HG03460 (cell line): ENCODE results near the gene TRPM8.
"Not testable (repeated sequence)": the region's sequence is repeated elsewhere in the genome, so short reads cannot be mapped to it uniquely, and the experiment has no call there.

Source experiments
- ATAC-seq: cut with Tn5 transposase; IDR thresholded peaks from one replicate; pipeline ENCODE4 v1.9.1; 2021; ENCODE audit not compliant: unreplicated experiment

Gene TRPM8

DNA sequence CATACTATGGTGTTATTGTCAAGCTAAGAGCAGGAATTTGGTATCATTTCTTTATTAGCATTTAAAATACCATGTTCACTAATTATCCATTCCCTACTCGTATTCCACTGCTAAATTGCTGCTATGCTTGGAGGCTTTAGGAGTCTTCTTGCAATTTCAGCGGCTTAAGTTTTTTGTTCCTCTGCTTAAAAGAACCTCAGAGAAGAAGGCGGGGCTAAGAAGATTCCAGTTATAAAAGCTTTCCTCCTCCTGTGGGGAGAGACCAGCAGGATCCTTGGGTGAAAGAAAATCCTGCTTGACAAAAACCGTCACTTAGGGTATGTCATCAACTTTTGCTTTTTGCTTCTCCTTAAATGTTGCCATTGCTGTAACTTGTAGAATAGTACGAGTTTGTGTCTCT is at the start of gene TRPM8:
Gene TRPM8, plus strand, starts transcription at position 258 of the 400 bp plus-strand sequence. CDS start 9,165 bp downstream, outside the sequence.
- ATAC-seq: no peak

DNA sequence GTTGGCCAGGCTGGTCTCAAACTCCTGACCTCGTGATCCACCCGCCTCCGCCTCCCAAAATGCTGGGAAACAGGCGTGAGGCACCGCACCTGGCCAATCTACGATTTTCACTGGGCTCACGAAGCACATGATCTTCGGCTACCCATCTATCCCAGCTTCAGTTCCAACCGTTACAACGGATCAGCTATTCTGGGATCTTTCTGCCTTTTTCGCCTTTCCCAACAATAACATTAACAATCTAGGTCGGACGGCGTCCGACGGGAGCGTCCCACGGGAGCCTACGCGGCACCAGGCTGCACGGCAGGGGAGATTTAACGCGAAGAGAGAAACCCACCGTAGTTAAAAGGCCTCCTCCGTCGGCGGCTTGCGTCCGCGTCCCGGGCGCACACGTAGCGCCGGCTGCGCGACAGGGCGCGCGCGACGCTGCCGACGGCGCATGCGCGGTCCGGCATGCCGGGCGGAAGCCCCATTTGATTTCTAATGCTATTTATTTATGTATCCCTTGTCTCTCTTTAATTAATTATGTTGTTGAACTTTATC is 49.1 kb upstream of the TRPM8 start, which contains the start of gene MSL3B:
Gene MSL3B, minus strand, starts transcription at position 394 of the 540 bp plus-strand sequence.
- peak; percentile 80 for ATAC-seq

GRCh38 chr2:233871432-233871831 is 45.7 kb upstream of the TRPM8 start:
- ATAC-seq: no peak

GRCh38 chr2:233872125-233872524 is 45.0 kb upstream of the TRPM8 start:
- ATAC-seq: not testable (repeated sequence)

DNA sequence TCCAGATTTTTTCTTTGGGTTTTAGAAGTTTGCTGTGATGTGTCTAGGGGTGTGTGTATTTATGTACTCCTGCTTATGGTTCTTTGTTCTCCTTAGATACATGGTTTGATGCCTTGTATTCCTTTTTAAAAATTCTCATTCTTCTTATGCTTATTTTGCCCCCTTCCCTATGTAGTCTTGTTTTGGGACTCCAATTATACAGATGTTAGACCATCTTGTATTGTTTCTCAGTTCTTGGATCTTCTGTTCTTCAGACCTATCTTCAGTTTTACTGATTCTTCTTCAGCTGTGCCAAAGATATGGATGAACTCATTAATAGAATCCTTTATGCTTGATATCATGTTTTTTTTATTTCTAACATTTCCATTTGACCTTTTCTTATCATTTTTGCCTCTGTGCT is 34.8 kb upstream of the TRPM8 start:
- ATAC-seq: no peak

GRCh38 chr2:233892793-233893192 is 24.4 kb upstream of the TRPM8 start:
- no peak for ATAC-seq

DNA sequence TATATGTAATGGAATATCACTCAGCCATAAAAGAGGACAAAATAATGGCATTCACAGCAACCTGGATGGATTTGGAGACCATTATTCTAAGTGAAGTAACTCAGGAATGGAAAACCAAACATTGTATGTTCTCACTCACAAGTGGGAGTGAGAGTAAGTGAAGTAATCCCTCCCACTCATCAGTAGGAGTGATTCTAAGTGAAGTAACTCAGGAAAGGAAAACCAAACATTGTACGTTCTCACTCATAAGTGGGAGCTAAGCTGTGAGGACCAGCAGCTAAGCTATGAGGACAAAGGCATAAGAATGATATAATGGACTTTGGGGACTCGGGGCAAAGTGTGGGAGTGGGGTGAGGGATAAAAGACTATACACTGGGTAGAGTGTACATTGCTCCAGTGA is 20.9 kb upstream of the TRPM8 start:
- ATAC-seq: not testable (repeated sequence)

DNA sequence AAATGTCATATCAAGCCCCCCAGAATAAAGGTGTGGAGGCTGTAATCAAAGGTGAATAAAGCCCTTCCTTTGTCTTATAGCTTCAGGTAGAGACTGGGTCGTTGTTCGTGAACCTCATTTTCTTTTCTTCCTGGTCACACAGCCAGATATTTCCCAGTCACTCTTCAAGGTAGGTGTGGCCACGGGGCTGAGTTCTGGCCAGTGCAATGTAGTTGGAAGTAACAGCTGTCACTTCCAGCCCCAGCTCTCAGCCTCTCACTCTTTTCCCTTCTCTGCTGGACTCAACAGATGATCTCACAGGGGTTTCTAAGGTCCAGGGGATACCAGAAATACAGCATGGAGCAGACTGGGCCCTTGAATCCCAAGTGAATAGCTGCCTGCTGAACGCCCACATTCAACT is 15.8 kb upstream of the TRPM8 start:
- no peak for ATAC-seq

- no peak for ATAC-seq
Observed at GRCh38 chr2:233901884-233902283, 15.3 kb upstream of the TRPM8 start.

GRCh38 chr2:233905945-233906344 is 11.2 kb upstream of the TRPM8 start:
- ATAC-seq: no peak

DNA sequence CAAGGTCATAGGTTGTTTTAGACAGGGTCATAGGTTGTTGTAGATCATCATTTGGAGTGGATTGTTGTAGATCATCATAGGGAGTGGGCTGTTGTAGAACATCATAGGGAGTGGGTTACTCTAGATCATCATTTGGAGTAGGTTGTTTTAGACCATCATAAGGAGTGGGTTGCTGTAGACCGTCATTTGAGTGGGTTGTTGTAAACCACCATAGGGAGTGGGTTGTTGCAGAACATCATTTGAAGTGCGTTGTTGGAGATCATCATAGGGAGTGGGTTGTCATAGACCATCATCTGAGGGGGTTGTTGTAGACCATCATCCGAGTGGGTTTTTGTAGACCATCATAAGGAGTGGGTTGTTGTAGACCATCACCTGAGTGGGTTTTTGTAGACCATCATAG is 9.5 kb upstream of the TRPM8 start:
- no peak for ATAC-seq

DNA sequence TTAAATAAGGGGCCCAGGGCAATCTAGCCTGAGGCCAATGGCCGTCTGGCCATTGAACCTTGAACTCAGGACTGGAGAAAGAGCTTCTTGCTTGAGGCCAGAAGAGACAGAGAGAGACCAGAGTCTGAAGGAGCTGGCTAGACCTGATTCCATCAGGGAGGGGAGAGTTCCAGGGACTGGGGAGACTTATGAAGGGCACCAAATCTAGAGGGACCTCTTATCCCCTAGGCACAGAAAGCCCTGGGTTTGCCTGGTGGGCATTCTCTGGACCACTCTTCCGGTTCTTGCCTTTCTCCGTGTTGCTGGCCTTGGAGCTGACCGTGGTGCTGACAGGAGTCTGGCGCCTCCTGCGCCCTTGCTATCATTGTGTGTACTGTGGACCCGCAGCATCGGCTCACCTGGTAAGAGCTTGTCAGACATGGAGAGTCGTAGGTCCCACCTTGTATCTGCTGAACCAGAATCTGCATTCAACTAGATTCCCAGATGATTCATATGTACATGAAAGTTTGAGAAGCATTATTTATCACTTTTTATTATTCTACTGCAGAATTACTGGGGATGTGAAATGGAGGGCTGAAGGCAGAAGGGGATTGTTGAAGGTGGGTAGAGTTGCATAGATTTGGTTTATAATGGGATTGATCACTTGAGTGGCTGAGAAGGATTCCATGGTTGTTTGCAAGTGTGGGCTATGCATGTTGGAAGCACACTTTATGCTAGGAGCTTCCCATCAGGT is 4.3 kb upstream of the TRPM8 start:
- ATAC-seq: no peak

DNA sequence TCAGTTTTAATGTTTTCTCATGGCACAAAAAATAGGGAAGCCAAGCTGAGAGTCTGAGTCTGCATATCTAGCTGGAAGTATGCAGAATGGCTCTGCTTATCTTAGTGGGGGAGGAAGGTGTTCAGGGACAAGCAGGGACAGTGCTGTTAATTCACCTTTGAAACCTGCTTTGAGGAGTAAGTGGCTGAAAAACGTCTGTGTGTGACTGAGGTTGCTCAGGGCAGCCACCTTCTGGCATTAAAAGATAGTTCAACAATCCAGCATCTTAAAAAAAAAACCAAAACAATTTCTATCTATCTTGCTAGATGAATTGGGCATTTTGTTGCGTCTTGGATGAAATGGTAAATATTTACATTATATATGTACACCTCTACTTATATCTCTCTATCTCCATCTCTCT is 2.0 kb upstream of the TRPM8 start:
- ATAC-seq: no peak

GRCh38 chr2:233919319-233919718 is 2.1 kb downstream of the TRPM8 start:
- no peak for ATAC-seq

DNA sequence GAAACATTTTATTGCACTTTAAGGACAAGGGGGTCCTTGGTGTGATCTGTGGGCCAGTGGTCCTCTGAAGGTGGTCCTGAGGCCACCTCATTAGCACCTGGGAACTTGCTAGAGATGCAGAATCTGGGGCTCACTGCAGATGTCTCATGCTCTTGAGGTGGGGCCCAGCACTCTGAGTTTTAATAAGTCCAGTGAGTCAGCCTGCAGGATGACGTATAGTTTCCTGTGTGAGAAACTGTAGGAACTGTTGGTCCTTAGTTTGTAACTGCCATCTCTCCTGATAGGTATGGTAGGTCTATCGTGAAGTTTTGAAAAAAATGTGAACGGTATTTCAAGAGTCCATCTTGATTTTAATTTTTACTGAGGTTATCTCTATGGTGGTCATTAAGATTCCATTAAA is 2.8 kb downstream of the TRPM8 start:
- no peak for ATAC-seq

GRCh38 chr2:233922471-233922870 is 5.3 kb downstream of the TRPM8 start:
- ATAC-seq: no peak

DNA sequence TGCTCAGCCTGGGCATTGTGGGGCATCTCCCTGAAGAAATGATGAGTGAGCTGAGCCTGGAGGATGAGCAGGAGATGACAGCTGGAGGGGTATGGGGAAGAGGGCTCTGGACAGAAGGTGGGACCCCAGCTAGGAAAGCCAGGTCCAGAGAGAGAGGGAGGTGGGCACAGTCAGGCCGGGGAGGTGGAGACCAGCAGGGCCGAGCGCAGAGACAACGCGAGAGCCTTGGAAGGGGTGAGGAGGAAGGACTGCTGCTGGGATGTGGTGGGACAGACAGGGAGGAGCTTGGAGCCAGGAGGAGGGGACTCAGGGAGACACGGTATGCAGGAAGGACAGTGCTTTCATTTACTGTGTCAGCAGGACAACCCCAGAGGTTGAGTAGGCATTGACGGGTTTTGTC is 8.2 kb downstream of the TRPM8 start:
- no peak for ATAC-seq

DNA sequence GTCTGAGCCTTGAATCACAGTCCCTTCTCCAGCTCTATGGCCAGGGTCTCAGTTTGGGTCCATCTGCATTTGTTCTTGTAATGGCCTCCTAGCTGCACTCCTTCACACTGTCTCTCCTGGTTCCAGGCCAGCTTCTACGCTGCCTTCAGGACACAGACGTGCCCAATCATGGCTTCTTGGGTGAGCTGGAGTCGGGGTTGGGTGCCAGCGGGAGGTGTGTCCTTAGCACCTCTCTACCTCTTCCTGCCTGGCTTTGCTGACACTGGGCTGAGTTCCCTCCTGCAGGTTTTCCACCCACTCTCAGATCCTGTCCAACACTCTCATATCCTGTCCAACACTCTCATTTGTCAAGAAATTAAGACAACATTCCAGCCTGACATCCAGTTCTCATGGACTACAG is 9.6 kb downstream of the TRPM8 start:
- no peak for ATAC-seq

GRCh38 chr2:233928594-233929351 is 11.6 kb downstream of the TRPM8 start:
- no peak for ATAC-seq

- ATAC-seq: no peak
Observed at GRCh38 chr2:233929352-233930022, 12.3 kb downstream of the TRPM8 start.

DNA sequence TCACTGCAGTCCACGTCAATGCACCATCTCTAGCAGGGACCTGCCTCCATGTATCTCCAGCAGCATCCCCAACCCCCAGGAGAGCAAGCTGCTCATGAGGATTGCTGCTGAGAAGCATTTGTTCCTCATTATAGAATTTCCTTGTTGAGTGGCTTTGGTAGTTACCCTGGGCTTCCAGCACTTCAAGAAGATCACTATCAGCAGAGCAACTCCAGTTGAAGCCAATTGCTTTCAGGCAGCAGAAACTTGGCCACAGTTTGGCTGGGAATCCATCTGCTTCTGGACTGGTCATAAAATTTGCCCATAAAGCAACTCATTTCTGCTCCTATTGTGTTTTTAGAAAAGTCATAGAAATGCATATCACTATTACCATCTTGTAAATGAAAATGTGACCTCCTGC is 17.4 kb downstream of the TRPM8 start:
- no peak for ATAC-seq

DNA sequence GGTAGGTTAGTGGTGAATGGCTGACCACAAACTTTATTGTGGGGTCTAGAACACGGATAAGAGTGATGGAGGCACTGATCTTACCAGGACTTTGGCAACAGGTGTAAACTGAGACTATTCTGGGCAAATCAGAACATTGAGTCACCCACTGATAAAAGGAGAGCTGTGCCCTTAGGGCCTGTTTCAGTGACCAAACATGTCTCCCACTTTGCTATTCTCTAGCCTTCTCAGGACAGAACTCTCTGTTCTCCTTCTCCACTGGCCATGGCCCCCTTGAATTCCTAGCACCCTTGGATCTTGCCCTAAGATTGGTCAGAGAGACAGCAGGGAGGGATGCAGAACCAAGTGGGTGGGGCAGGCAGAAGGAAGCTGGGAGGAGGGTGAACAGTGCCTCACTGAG is 18.3 kb downstream of the TRPM8 start:
- no peak for ATAC-seq
